NCI-H1436 treated with DMSO at 0.1 percent for 48 hours (cell line): ENCODE data around the gene MOCS3.

ENCODE experiments used
- DNase-seq: peaks from one replicate; lab custom pipeline; 2025; lab: John Stamatoyannopoulos, UW

Gene MOCS3

DNA sequence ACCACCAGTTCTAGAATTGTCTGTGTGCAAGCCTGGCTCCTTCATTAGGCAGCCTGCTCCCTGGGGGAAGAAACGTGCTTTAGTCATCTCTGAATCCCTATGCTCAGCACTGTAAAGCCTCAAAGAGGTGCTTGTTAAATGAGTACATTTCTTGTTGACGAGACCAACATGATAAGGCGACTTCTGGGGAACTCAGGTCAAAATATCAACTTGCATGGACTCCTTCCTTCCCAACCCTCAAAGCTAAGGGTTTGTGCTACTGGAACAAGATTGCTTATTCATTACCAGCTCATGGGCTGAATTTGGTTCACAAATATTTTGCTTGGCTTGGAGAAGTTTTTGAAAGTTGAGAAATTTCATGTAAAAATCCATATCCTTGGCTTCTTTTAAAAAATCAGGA lies 53.7 kb downstream of the MOCS3 start:
- DNase-seq, result no peak
